SK-N-SH (cell line): ENCODE results near the gene HSDL1. TPM values are rescaled to one million over a fixed set of nuclear protein-coding genes. Genes with fewer than 3 reads are reported as not detected.

Source experiments
- CTCF ChIA-PET: fragments of 300-600, 350-600 bp; formaldehyde crosslinking; extraction: SDS; loops from one replicate; lab custom pipeline; 2021; lab: Yijun Ruan, JAX
- POLR2A ChIA-PET: fragments of 350-600 bp; sonication (Branson Sonifier 250); formaldehyde crosslinking; extraction: SDS; loops from one replicate; lab custom pipeline; 2020; ENCODE audit warnings: antibody characterized with exemption, inconsistent platforms; lab: Yijun Ruan, JAX
- DNase-seq: peaks from one replicate; pipeline ENCODE4 v3.0.0; 2012
- H2AFZ ChIP-seq: fragments of 200-600 bp; sonication (generic); 2 replicates; pipeline ENCODE4 v1.8.1; 2016; ENCODE audit warnings: antibody characterized with exemption, mild to moderate bottlenecking, low read depth
- H3F3A ChIP-seq: fragments of 200-600 bp; sonication (generic); replicated peaks from 2 replicates; pipeline ENCODE3; 2016; ENCODE audit warnings: antibody characterized with exemption, mild to moderate bottlenecking; ENCODE audit not compliant: insufficient read depth
- H3K27ac ChIP-seq, 2 experiments: fragments of 200-500 bp in 1 of 2; fragments of 200-600 bp in 1 of 2; sonication (Bioruptor generic) in 1 of 2; sonication (generic), shearing (Covaris generic) in 1 of 2; 2 replicates each; pipeline versions ENCODE4 v1.5.1 to v1.6.1; 2014 to 2016; ENCODE audit warnings: low read depth in 2 of 2, inconsistent platforms in 1 of 2, low read length in 1 of 2, mild to moderate bottlenecking in 1 of 2, mixed read lengths in 1 of 2
- H3K27me3 ChIP-seq: fragments of 200-600 bp; sonication (generic), shearing (Covaris generic); 2 replicates; pipeline ENCODE4 v1.6.1; 2016; ENCODE audit warnings: mixed run types; ENCODE audit not compliant: insufficient read depth
- H3K36me3 ChIP-seq, 2 experiments: fragments of 200-500 bp in 1 of 2; fragments of 200-600 bp in 1 of 2; sonication (Bioruptor generic) in 1 of 2; sonication (generic) in 1 of 2; replicated peaks in 1 of 2; 2 replicates each; pipeline versions ENCODE3 to v1.5.1; 2014 to 2016; ENCODE audit warnings: low read length in 1 of 2, mild to moderate bottlenecking in 1 of 2; ENCODE audit not compliant: insufficient read depth in 2 of 2, control insufficient read depth in 1 of 2
- H3K4me1 ChIP-seq, 2 experiments: fragments of 200-500 bp in 1 of 2; fragments of 200-600 bp in 1 of 2; sonication (Bioruptor generic) in 1 of 2; sonication (generic), shearing (Covaris generic) in 1 of 2; 2 replicates each; pipeline versions ENCODE4 v1.5.1 to v1.6.1; 2014 to 2016; ENCODE audit warnings: low read depth in 1 of 2, low read length in 1 of 2, mixed run types in 1 of 2; ENCODE audit not compliant: insufficient read depth in 2 of 2, control insufficient read depth in 1 of 2
- H3K4me2 ChIP-seq: fragments of 200-600 bp; sonication (generic), shearing (Covaris generic); 2 replicates; pipeline ENCODE4 v1.6.1; 2017; ENCODE audit warnings: mixed run types
- H3K4me3 ChIP-seq, 2 experiments: fragments of 200-500 bp in 1 of 2; fragments of 200-600 bp in 1 of 2; sonication (Bioruptor generic) in 1 of 2; sonication (generic), shearing (Covaris generic) in 1 of 2; 2 replicates each; pipeline versions ENCODE4 v1.5.1 to v1.8.1; 2014 to 2016; ENCODE audit warnings: low read depth in 2 of 2, inconsistent platforms in 1 of 2, low read length in 1 of 2, mild to moderate bottlenecking in 1 of 2, mixed read lengths in 1 of 2, moderate library complexity in 1 of 2
- H3K79me2 ChIP-seq: fragments of 200-600 bp; sonication (generic); 2 replicates; pipeline ENCODE4 v1.8.1; 2017; ENCODE audit warnings: mild to moderate bottlenecking; ENCODE audit not compliant: insufficient read depth
- H3K9ac ChIP-seq: fragments of 200-600 bp; sonication (generic); 2 replicates; pipeline ENCODE4 v1.6.1; 2017; ENCODE audit warnings: mixed run types
- H3K9me2 ChIP-seq: fragments of 200-600 bp; sonication (generic); 2 replicates; pipeline ENCODE4 v1.6.1; 2017; ENCODE audit warnings: mixed run types
- H3K9me3 ChIP-seq: fragments of 200-600 bp; sonication (generic); 2 replicates; pipeline ENCODE4 v1.6.1; 2017; ENCODE audit warnings: mixed run types, mild to moderate bottlenecking, moderate library complexity
- H4K20me1 ChIP-seq: fragments of 200-600 bp; sonication (generic); 2 replicates; pipeline ENCODE4 v1.6.1; 2017; ENCODE audit warnings: mild to moderate bottlenecking, mixed run types; ENCODE audit not compliant: insufficient read depth
- CHD2 ChIP-seq: fragments of 150-350 bp; IDR thresholded peaks from 2 replicates; pipeline ENCODE4 v1.6.1; 2018; ENCODE audit warnings: low read length; ENCODE audit not compliant: partially characterized antibody
- FOSL2 ChIP-seq: IDR thresholded peaks from 2 replicates; pipeline ENCODE4 v1.4.0; 2012; ENCODE audit warnings: low read depth, mild to moderate bottlenecking, moderate library complexity, borderline replicate concordance
- FOXJ3 ChIP-seq: sonication (generic); formaldehyde crosslinking; IDR thresholded peaks from 2 replicates; pipeline ENCODE4 v1.5.1; 2020; ENCODE audit warnings: mild to moderate bottlenecking, missing genetic modification reagents
- GABPA ChIP-seq: IDR thresholded peaks from 2 replicates; pipeline ENCODE4 v1.4.0; 2012; ENCODE audit warnings: low read depth, mild to moderate bottlenecking
- IRF3 ChIP-seq: fragments of 150-350 bp; IDR thresholded peaks from 2 replicates; pipeline ENCODE4 v1.6.1; 2016; ENCODE audit warnings: mild to moderate bottlenecking, low read depth, low read length
- MAX ChIP-seq: IDR thresholded peaks from 2 replicates; pipeline ENCODE4 v1.4.0; 2012; ENCODE audit warnings: low read depth
- MEF2A ChIP-seq: IDR thresholded peaks from 2 replicates; pipeline ENCODE4 v1.4.0; 2012; ENCODE audit warnings: low read depth, borderline replicate concordance
- MXI1 ChIP-seq: IDR thresholded peaks from 2 replicates; pipeline ENCODE4 v1.6.1; 2012; ENCODE audit warnings: mild to moderate bottlenecking, low read depth, low read length, improper control_type of control experiment
- NFIC ChIP-seq: IDR thresholded peaks from 2 replicates; pipeline ENCODE4 v1.4.0; 2012; ENCODE audit warnings: borderline replicate concordance
- NRF1 ChIP-seq: IDR thresholded peaks from 2 replicates; pipeline ENCODE4 v1.6.1; 2012; ENCODE audit warnings: low read depth, mild to moderate bottlenecking, low read length
- POLR2AphosphoS5 ChIP-seq: IDR thresholded peaks from 2 replicates; pipeline ENCODE4 v1.6.1; 2012; ENCODE audit warnings: low read depth, low read length
- RAD21 ChIP-seq: IDR thresholded peaks from 2 replicates; pipeline ENCODE4 v1.6.1; 2012; ENCODE audit warnings: mild to moderate bottlenecking, low read length
- RCOR1 ChIP-seq: fragments of 150-350 bp; IDR thresholded peaks from 2 replicates; pipeline ENCODE4 v1.6.1; 2017; ENCODE audit warnings: antibody characterized with exemption, low read length
- RFX5 ChIP-seq: IDR thresholded peaks from 2 replicates; pipeline ENCODE4 v1.6.1; 2012; ENCODE audit warnings: mild to moderate bottlenecking, improper control_type of control experiment, low read length
- SMC3 ChIP-seq: IDR thresholded peaks from 2 replicates; pipeline ENCODE4 v1.6.1; 2012; ENCODE audit warnings: low read depth, low read length, improper control_type of control experiment
- TAF1 ChIP-seq: IDR thresholded peaks from 2 replicates; pipeline ENCODE4 v1.6.1; 2012; ENCODE audit warnings: low read depth, mild to moderate bottlenecking, low read length, moderate library complexity, borderline replicate concordance
- USF1 ChIP-seq: IDR thresholded peaks from 2 replicates; pipeline ENCODE4 v1.4.0; 2012; ENCODE audit warnings: low read depth, borderline replicate concordance
- YY1 ChIP-seq: IDR thresholded peaks from 2 replicates; pipeline ENCODE4 v1.4.0; 2012; ENCODE audit warnings: low read depth, mild to moderate bottlenecking
- WGBS: methylation state at CpG from one replicate; pipeline ENCODE4 v1.1.6; 2017; ENCODE audit warnings: low lambda C conversion rate; 5-methylcytosine and 5-hydroxymethylcytosine counted together
- polyA plus RNA-seq, 3 experiments: library from polyadenylated mRNA; depleted of rRNA; stranded (reverse); fragments of >200 nt; gene quantifications; 2 replicates each; pipeline ENCODE4 v1.2.3, GENCODE V29; 2012
- TF ChIP-seq, protein P1 (sequence below): fragments of 150-350 bp; IDR thresholded peaks from 2 replicates; pipeline ENCODE4 v1.6.1; 2017; ENCODE audit warnings: antibody characterized with exemption, low read length, low read depth, borderline replicate concordance
- TF ChIP-seq, protein P2 (sequence below): IDR thresholded peaks from 2 replicates; pipeline ENCODE4 v1.4.0; 2012; ENCODE audit warnings: low read depth, borderline replicate concordance

Gene HSDL1
- polyA plus RNA-seq, 1 of the 3 experiments (the other 2 are of a cell fraction) = 14.5 TPM

GRCh38 chr16:84117494-84117843, 27.5 kb downstream of the HSDL1 start:
- peaks cover 2% of the 10 kb centered on the region for H3F3A ChIP-seq
- H3K9me3 ChIP-seq = no peaks in the 10 kb centered on the region
- H3K27ac ChIP-seq = peak overlapping the region; percentile 59 to 72; a peak in 3 of 4 replicates
- peak overlapping the region; percentile 84 for H2AFZ ChIP-seq
- H3K27me3 ChIP-seq = no peaks in the 10 kb centered on the region
- H4K20me1 ChIP-seq = peaks cover 6% of the 10 kb centered on the region; the same call in 1 of the 2 replicates
- 21% methylated on average over 12 of the region's 12 CpGs for WGBS
- peak overlapping the region; percentile 92 for H3K9ac ChIP-seq
- peak overlapping the region; percentile 88 to 93 for H3K4me3 ChIP-seq
- no peak for TF ChIP-seq MEF2A
- TF ChIP-seq MXI1 = 0 out of 2 replicates have a peak, but pooled peaks have one; percentile 25
- CTCF ChIA-PET = interaction anchor here (0.8 to 3.9 kb wide), 9 partner anchors 12 to 161 kb away, joined by 3 to 18 read pairs (median 5); partner anchors contain the start of gene TAF1C
- H3K36me3 ChIP-seq = peaks cover 9 to 13% of the 10 kb centered on the region in 2 experiments
- no peaks in the 10 kb centered on the region for H3K9me2 ChIP-seq
- peaks cover 7 to 11% of the 10 kb centered on the region in 2 experiments; a peak in 3 of 4 replicates for H3K4me1 ChIP-seq
- H3K79me2 ChIP-seq = peaks cover 51% of the 10 kb centered on the region
- peak overlapping the region; percentile 93 for H3K4me2 ChIP-seq
- DNase-seq = peak; percentile 57
- POLR2A ChIA-PET = interaction anchor here (1.2 to 1.3 kb wide), 2 partner anchors 28 to 69 kb away, joined by 7 to 9 read pairs; partner anchors contain the start of genes DNAAF1, HSDL1 and TAF1C

GRCh38 chr16:84116720-84117493, 28.1 kb downstream of the HSDL1 start, which contains the start of gene MBTPS1:
Gene MBTPS1 (minus strand): TSS chr16:84116942. CDS start chr16:84101783, 15,159 bp downstream.
- peaks cover 7 to 9% of the 10 kb centered on the region in 2 experiments for H3K36me3 ChIP-seq
- peak within 1 kb of the TSS; percentile 88 to 93 for H3K4me3 ChIP-seq
- H3K9me2 ChIP-seq = no peaks in the 10 kb centered on the region
- H3K4me1 ChIP-seq = peaks cover 7 to 11% of the 10 kb centered on the region in 2 experiments; a peak in 3 of 4 replicates
- H3K27ac ChIP-seq = peak within 1 kb of the TSS; percentile 59 to 73; a peak in 3 of 4 replicates
- H2AFZ ChIP-seq = peak within 1 kb of the TSS; percentile 84
- H4K20me1 ChIP-seq = peaks cover 8% of the 10 kb centered on the region; the same call in 1 of the 2 replicates
- DNase-seq = peak; percentile 99
- no peaks in the 10 kb centered on the region for H3K9me3 ChIP-seq
- peaks cover 57% of the 10 kb centered on the region for H3K79me2 ChIP-seq
- WGBS = 3% methylated on average over 12 of the region's 94 CpGs
- H3K4me2 ChIP-seq = peak within 1 kb of the TSS; percentile 93
- POLR2A ChIA-PET = interaction anchor here (0.7 to 1.3 kb wide), 5 partner anchors 11 to 160 kb away, joined by 3 to 9 read pairs (median 4); partner anchors contain the start of genes DNAAF1, HSDL1 and TAF1C
- peaks cover 2% of the 10 kb centered on the region for H3F3A ChIP-seq
- CTCF ChIA-PET = interaction anchor here (0.7 to 3.9 kb wide), 13 partner anchors 11 to 160 kb away, joined by 3 to 18 read pairs (median 5); partner anchors contain the start of gene TAF1C
- no peaks in the 10 kb centered on the region for H3K27me3 ChIP-seq
- peak within 1 kb of the TSS; percentile 92 for H3K9ac ChIP-seq
- TF ChIP-seq FOXJ3 (CRISPR knock-in tag) (0 out of 2 replicates have a peak, but pooled peaks have one; percentile 36), IRF3 (no peak), NFIC (no peak), MAX (peak; percentile 71; the same call in 1 of the 2 replicates), USF1 (no peak), RCOR1 (0 out of 2 replicates have a peak, but pooled peaks have one; percentile 28), MXI1 (peak; percentile 79; the same call in 1 of the 2 replicates), RAD21 (no peak), FOSL2 (no peak), TAF1 (peak; percentile 60), POLR2AphosphoS5 (peak; percentile 77), MEF2A (no peak), SMC3 (no peak), YY1 (peak; percentile 17), CHD2 (peak; percentile 99), NRF1 (peak; percentile 34; the same call in 1 of the 2 replicates), RFX5 (no peak), GABPA (no peak; the same call in none of the 2 replicates)
- TF ChIP-seq, protein P1, sequence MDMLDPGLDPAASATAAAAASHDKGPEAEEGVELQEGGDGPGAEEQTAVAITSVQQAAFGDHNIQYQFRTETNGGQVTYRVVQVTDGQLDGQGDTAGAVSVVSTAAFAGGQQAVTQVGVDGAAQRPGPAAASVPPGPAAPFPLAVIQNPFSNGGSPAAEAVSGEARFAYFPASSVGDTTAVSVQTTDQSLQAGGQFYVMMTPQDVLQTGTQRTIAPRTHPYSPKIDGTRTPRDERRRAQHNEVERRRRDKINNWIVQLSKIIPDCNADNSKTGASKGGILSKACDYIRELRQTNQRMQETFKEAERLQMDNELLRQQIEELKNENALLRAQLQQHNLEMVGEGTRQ = no peak
- TF ChIP-seq, protein P2, sequence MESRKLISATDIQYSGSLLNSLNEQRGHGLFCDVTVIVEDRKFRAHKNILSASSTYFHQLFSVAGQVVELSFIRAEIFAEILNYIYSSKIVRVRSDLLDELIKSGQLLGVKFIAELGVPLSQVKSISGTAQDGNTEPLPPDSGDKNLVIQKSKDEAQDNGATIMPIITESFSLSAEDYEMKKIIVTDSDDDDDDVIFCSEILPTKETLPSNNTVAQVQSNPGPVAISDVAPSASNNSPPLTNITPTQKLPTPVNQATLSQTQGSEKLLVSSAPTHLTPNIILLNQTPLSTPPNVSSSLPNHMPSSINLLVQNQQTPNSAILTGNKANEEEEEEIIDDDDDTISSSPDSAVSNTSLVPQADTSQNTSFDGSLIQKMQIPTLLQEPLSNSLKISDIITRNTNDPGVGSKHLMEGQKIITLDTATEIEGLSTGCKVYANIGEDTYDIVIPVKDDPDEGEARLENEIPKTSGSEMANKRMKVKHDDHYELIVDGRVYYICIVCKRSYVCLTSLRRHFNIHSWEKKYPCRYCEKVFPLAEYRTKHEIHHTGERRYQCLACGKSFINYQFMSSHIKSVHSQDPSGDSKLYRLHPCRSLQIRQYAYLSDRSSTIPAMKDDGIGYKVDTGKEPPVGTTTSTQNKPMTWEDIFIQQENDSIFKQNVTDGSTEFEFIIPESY = peak; percentile 97
